GM18951 (cell line): Measurements from ENCODE around the gene SNX5.
A peak's percentile ranks its signal among the peaks of the same experiment; 100 is the strongest.

Source experiments
- POLR2A ChIP-seq: IDR thresholded peaks from 4 replicates; pipeline ENCODE4 v1.6.1; 2011; ENCODE audit warnings: mild to moderate bottlenecking; ENCODE audit not compliant: insufficient read length, insufficient read depth; ENCODE audit errors: extremely low read depth
- in situ Hi-C: fragments of 300-500 bp; cut with MboI; formaldehyde crosslinking; loops from one replicate; pipeline ENCODE4 v1.12.0; 2022; ENCODE audit warnings: low sequenced_read_pairs, mixed read lengths, inconsistent platforms; ENCODE audit not compliant: unreplicated experiment

SNX5 gene

DNA sequence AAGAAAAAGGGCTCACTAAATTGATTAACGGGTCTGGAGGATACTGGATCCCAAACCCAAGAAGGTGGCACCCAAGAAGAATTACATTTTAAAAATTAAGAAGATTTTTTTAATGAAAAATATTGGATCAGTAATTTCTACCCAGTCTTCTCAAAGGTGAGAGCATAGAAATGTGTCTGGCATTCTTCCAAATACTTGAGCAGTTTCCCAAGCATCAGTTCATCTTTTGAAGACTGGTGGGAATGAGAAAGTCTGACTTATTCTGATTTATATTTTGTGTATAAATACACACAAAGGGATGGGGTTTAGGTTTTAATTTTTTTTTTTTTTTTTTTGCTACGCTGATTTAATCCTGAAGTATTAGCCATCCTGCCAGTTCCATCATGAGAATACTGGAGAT is 3.5 kb upstream of the SNX5 start:
- no peak for TF ChIP-seq POLR2A
- in situ Hi-C loops = no loop called here

DNA sequence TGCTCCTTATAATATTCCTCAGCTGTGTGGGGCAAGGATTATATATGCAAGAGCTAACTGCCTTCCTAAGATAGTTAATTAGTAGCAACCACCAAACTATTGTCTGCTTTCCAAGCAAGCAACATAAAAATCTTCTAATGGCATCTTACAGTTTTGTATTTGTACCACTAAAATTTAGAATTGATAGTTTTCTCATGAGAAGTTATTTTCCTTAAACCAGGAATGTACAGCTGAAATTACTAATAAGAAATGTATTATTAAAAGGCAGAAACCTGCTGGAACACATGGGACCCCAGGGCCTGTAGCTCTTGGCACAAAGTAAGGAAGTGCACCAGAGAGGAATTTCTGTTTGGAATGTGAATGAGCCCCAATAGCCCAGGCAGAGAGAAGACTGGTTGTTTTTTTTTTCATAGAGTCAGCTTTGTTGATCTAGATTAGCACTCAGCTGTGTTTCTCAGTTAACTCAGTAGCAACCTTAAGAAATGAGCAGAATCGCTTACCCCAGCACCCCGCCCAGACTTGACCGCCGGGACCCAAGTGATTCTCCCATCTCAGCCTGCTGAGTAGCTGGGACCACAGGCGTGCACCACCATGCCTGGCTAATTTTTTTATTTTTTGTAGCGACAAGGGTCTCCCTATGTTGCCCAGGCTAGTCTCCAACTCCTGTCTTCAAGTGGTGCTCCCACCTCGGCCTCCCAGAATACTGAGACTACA is 2.9 kb upstream of the SNX5 start:
- in situ Hi-C loops = no loop called here
- no peak for TF ChIP-seq POLR2A

DNA sequence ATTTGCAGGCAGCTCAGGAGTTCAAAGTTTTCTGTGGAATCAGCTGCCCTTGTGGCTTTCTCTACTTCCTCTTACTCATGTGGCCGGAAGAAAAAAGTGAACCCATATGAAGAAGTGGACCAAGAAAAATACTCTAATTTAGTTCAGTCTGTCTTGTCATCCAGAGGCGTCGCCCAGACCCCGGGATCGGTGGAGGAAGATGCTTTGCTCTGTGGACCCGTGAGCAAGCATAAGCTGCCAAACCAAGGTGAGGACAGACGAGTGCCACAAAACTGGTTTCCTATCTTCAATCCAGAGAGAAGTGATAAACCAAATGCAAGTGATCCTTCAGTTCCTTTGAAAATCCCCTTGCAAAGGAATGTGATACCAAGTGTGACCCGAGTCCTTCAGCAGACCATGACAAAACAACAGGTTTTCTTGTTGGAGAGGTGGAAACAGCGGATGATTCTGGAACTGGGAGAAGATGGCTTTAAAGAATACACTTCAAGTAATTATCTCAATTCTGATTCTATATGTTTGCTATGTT is 1.4 kb upstream of the SNX5 start:
- TF ChIP-seq POLR2A = peak; percentile 65
- in situ Hi-C loops = no loop called here

DNA sequence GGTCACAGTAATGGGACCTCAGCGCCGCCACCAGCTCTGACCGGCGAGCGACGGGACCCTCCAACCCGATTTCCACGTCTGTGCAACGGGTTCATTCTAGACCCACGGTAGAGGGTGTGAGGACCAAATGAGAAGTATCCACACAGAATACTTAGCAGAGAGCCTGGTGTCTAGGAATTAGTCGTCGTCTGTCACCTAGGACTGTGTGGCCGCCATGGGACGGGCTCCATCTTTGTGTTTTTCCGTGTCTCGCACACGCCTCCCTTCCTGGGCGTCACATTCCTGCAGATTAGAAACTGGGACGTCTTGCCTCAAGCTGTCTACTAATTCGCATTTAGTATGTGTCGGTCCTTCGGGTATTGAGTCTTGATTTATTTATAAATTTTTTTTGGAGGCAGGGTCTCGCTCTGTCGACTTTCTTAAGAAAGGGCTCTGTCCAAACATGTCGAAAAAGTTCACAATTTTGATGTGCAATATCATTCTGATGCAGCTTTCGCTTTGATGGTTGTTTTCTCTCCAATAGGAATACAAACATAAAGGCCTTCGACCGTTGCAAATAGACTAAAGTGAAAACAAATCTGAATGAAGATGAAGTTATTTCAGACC is 787 bp upstream of the SNX5 start:
- no peak for TF ChIP-seq POLR2A
- in situ Hi-C loops = no loop called here

DNA sequence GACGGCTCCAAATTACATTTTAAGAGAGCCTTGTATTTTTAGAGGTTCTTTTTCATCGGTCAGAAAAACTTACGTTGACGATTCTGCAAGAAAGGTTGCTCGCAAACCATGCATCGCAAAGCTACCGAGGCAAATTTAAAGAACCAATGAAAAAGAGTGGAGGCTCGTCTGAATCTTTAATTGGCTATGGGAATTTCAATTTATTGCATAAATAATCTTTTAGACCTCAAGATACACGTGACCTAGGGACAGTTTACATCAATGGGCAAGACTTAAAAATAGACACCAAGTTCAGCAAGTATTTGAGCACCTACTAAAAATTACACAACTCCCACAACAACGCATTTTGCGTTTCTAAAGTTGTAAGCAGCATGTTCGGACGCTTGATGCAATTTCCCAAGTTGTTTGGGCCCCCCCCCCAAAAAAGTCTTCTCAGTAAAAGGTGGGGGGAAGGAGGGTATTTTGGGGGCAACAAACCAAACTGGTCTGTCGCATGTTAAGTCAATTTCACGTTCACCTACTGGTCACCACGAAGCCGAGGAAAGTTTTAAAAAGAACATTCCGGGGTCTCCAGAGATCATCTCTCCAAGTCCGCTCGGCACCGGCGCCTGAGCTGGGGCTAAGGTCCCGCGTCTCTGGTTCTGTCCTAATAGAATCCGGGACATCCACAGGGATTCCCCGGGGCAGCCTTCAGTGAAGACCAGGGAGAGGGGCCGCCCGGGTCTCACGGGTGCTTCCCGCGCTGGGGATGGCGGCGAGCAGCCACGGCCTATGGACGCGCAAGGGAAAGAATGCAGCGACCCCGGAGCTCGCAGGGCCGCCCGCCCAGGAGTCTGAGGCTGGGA is 851 bp downstream of the SNX5 start:
- TF ChIP-seq POLR2A = no peak
- in situ Hi-C loops = no loop called here

DNA sequence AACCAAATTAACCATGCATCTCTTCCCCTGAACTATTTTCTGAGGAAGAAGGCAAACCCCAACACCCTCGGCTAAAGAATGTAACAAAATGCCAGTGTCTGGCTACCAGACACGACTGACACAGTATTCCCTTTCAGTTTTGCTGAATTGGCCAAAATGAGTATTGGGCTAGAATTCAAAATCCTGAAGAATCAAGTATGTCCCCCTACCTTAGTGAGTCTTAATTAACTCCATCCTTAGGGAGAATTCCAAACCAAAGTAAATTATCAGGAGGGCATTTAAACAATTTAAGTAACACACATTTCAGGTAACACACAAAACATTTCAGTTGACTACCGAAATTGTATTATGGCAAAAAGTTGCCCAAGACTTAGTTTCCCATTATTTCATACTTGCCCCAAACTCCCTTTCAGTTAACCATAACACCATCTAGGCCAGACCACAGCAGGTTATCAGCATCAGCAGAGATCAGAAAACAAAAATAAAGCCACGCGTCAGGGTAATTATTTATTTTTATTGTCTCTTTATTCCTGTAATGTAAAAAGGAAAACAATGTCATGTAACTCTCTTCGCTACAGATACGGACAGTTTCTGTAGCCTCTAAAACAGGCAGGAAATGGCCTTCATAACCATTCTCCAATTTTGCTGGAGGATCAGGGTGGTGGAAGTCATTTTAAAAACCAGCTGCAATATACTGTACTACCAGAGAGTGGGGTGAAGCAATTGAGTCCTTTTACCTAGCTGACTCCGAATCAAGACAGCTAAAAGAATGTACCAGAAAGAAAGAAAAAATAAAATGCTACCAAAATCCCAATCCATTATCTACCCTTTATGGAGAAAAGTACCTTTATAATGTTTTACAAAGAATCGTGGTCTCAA is 1.9 kb downstream of the SNX5 start:
- no peak for TF ChIP-seq POLR2A
- in situ Hi-C loops = no loop called here

DNA sequence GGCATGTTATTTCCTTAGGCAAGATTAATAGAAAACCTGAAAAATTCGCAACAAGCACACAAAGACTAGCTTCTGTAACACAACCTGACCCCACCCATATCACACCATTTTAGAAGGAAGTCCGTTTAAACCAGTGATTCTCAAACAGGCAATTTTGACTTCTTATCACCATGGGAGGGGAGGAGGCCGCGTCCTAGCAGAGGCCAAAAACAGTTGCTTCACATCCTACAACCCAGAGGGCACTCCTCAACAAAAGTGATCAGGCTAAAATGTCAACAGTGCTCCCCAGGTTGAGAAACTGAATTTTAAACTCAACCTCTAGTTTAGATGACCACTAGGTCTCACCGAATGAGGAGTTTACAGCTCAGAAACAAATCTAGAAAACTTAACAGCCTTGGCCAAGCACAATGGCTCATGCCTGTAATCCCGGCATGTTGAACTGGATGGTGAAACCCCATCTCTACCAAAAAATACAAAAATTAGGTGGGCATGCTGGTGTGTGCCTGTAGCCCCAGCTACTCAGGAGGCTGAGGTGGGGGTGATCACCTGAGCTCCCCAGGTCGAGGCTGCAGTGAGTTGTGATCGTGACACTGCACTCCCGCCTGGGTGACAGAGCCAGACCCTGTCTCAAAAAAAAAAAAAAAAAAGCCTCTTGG is 3.4 kb downstream of the SNX5 start:
- in situ Hi-C loops = no loop called here
- TF ChIP-seq POLR2A = no peak

DNA sequence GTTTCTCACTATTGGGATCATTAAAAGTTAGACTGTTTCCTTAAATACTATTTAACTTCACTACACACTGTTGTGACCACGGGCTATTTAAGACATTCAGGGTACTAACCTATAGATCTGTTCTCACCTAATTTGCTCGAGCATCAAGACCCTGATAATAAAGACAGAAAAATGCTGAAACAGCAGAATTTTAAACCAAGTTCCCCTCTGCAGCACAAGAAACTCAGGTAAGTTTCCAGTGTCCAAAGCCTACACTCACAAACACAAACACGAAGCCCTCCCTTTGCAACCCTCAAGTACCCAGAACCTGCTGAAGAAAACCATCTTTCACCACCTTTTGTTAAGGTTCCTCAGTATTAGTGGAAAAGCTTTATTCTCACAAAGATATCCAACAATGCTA is 4.0 kb downstream of the SNX5 start:
- TF ChIP-seq POLR2A = no peak
- in situ Hi-C loops = no loop called here

DNA sequence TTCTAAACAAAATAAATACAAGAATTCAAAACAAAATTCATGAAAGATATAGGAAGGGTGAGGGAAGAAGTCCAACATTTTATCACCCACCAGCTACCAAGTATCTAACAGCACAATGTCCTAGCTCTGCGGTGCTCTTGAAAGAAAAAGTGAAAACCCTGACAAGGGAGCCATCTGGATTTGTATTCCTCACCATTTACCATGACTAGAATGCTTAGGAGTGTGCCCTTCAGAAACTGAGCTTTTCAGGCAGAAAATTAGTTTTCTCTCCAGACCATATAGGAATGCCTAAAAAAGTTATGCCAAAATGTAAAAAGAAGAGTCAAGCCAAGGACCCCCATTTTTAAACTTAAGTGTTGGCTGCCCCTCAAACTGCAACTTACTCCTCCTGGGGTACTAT is 4.5 kb downstream of the SNX5 start:
- in situ Hi-C loops = no loop called here
- no peak for TF ChIP-seq POLR2A

DNA sequence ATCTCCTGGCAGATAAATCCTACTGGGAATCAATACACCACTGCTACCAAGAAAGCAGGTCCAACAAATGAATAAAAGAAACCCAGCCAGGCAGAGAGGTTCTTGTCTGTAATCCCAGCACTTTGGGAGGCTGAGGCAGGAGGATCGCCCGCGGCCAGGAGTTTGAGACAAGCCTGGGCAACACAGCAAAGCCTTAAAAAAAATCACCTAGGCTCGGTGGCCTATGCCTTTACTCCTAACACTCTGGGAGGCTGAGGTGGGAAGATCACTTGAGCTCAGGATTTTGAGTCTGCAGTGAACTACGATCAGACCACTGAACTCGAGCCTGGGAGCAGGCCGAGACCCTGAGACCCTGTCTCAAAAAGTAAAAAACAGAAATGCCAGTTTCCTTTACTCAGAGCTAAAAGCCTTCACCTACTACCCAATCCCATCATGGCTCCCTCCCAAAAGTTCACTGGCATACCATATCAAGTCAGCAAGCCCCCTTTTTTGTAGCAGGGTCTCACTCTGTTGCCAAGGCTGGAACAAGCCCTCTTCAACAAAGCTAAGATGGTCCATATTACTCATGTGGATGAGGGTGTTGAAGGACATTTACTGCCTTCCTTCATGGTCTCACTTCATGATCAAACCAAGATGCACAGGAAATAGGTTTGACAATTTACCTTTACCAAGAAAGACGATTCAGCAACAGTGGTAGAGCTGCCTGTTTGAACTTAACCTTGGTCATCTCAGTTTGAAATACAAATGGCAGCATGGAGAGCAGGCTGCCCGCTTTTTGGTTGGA is 5.3 kb downstream of the SNX5 start:
- no peak for TF ChIP-seq POLR2A
- in situ Hi-C loops = no loop called here

DNA sequence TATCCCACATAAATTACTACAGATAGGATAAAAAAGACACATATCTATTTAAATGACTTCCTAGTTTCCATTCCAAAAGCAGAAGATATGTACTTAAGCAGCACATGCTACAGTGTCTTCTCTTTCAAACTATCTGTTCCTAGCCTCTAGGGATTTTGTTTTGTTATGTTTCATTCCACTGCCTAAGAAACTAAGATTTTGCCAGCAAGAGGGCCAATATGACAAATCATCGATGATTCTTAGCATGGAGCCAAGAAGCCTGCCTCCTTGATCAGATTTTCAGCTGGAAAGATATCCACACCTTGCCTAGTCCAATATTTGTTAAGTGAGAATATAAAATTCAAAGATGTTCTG is 7.0 kb downstream of the SNX5 start:
- in situ Hi-C loops = no loop called here
- TF ChIP-seq POLR2A = no peak
